Retinal pigment epithelial cell (primary cell): ENCODE data around the gene ATP7B.

ENCODE experiments used
- DNase-seq: peaks from one replicate; pipeline ENCODE4 v3.0.0-alpha.2; 2010; ENCODE audit warnings: low read depth
- H3K4me3 ChIP-seq: 2 replicates; pipeline ENCODE4 v1.5.1; 2011; ENCODE audit warnings: mild to moderate bottlenecking, low read length, control low read depth, moderate library complexity
- TF ChIP-seq, protein P1 (sequence below): conservative IDR thresholded peaks from 2 replicates; pipeline ENCODE4 v1.5.1; 2011; ENCODE audit warnings: low read depth, low read length, control low read depth, inconsistent platforms

ATP7B gene

DNA sequence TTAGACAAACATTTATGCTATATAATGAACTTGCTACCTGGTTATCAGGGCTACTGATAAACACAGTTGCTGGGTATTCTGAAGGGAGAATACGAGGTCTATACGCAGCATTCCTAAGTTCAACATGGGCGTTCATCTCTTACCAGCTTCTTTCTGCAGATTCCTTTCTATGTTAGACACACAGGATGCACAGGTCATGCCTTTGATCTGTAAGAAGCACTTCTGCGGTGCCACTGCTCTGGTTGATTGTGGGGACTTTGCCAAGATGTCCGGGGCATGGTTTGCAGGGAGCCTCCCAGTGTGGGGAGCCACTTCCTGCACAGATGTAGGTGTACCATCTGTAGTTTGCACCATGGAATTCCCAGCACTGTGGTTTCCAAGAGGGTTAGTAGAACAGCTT is 40.9 kb downstream of the ATP7B start:
- no peak for DNase-seq
- no peak overlapping the region for H3K4me3 ChIP-seq
- TF ChIP-seq, protein P1, sequence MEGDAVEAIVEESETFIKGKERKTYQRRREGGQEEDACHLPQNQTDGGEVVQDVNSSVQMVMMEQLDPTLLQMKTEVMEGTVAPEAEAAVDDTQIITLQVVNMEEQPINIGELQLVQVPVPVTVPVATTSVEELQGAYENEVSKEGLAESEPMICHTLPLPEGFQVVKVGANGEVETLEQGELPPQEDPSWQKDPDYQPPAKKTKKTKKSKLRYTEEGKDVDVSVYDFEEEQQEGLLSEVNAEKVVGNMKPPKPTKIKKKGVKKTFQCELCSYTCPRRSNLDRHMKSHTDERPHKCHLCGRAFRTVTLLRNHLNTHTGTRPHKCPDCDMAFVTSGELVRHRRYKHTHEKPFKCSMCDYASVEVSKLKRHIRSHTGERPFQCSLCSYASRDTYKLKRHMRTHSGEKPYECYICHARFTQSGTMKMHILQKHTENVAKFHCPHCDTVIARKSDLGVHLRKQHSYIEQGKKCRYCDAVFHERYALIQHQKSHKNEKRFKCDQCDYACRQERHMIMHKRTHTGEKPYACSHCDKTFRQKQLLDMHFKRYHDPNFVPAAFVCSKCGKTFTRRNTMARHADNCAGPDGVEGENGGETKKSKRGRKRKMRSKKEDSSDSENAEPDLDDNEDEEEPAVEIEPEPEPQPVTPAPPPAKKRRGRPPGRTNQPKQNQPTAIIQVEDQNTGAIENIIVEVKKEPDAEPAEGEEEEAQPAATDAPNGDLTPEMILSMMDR, result no peak

DNA sequence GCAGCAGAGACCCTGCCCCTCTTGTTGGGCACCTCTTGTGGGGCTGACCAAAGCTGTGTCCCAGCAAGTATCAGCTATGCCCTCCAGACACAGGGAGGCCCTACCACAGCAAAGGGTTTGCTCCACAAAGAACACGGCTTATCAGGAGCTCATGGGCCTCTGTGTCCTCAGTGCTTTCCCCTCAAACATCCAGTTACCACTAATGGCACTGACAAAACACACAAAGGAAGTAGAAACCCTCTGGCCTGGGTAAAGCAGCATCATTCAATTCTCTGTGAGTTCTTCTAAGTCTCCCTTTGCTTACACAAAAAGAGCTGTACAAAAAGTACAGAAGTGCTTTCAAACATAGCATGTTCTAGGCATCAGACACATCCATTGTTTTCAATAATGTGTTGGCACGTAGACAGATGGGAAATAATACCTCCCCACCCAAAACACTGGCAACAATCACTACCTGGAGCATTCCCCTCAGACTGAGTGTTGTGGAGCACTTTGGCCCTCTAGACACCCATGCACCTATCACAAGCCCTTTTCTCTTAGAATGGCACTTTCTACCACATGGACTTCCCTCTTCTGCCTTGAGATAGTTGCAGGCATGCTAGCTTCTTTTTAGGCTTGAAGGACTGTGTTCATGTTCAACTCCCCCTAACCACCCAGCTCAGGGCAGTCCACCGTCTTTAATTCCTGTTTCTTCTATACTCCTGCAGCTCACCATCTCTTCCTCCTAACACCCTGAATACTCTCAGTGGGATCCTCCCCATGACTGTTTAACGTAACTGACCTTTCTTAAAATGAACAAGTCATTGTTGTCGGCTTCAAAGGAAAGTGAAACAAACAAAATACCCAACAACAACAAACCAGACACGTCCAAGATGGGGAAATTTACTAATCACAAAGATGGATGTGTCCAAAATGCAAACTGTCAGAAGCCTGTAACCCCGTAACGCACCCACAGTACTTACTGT is 43.5 kb downstream of the ATP7B start:
- H3K4me3 ChIP-seq, result no peak overlapping the region
- DNase-seq, result no peak
- TF ChIP-seq, protein P1, result no peak

DNA sequence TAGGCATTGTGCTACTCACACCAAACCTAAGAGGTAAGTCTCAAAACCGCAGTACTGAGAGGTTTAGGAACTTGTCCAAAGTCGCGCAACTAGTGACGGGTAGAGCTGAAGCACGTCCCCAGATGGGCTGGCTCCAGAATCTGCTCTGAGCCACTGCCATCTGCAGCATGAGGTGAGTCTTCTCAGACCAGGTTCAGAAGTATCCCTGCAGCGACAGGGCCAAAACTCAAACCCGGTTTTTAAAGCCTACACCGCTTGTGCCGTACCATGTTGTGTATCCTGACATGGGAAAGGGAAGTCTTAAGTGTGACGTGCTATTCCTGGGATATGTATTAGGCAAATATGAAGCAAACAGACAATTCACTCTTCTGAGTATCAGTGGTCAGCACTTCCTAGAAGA is 45.1 kb downstream of the ATP7B start:
- TF ChIP-seq, protein P1, result no peak
- no peak for DNase-seq
- H3K4me3 ChIP-seq, result no peak overlapping the region

DNA sequence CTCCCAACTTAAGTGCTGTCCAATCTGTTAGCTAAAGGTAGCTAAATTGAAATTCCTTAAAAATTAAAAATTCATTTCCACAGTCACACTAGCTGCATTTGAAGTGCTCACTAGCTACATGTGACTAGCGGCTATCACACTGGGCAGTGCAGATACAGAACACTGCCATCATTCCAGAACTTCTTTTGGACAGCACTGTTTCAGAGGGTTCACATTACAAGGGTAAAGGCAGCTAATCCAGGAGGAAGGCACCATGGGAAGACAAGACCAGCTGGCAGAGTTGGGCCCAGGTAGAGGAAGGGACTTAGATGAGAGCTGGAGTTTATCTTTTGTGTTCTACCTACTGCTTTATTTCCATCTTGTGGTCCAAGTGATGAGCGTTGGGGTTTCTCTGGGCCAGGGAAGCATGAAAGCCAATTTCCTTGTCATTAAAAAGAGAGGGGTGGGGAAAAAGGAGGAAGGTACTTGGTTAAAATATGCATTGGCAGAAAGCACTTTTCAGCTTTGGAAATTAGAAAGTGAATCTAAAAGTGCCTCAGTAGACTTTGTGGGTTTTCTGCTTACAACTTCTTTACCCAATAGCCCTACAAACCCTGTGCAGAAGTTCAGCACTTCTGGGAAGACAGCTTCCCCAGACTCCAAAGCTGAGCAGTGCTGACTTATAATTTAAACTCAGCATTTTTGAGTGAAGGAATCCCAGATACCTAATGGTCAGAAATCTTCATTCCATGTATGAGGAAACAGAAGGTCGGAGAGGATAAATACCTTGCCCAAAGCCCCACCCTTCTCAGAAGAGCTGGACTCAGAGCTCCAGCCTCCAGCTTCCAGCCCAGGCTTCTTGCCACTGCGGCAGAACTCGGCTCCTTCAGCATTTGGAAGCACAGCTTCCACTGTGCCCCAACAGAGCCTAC is 49.5 kb downstream of the ATP7B start:
- DNase-seq, result no peak
- TF ChIP-seq, protein P1, result no peak
- no peak overlapping the region for H3K4me3 ChIP-seq

DNA sequence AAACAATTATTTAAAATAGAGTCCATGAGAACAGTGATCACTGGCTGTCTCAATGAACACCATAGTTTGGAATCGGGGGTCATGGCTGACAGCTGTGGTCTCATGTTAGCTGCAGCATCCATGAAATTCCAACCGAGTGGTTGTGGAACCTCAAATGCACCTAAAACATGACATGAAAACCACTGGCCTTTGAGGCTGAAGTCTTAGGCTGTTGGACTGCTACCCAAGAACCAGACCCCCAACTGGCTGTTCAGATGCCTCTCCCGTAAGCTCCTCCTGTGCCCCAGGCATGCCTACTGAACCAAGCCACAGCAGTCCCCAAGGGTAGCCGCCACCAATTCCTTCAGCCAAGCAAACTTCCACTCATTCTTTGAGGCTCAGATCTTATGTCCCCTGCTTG is 50.5 kb downstream of the ATP7B start:
- no peak for DNase-seq
- TF ChIP-seq, protein P1, result no peak
- H3K4me3 ChIP-seq, result no peak overlapping the region

DNA sequence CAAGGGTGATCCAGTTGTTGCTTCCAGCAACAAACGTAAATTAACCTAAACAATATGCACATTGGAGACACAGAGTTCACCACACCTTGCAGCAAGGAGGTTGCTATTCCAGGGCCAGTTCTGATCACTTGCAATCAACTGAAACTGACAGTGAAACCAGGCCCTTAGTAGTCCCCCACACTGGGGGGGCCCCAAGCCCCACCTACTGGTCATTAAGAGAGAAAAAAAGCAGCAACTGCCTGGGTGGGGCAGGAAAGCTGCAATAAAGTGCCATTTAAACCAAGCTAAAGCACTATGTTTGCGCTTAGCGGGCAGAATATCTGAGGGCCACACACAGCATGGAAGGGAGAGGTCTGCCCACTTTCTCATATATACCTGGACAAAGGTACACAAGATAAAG is 51.5 kb downstream of the ATP7B start:
- H3K4me3 ChIP-seq, result no peak overlapping the region
- DNase-seq, result no peak
- TF ChIP-seq, protein P1, result no peak
